SK-N-SH (cell line): Measurements from ENCODE around the gene FDXACB1.

Experiments used
- FOXM1 ChIP-seq: IDR thresholded peaks from 2 replicates; pipeline ENCODE4 v1.4.0; 2012; ENCODE audit warnings: low read depth, mild to moderate bottlenecking
- MAX ChIP-seq: IDR thresholded peaks from 2 replicates; pipeline ENCODE4 v1.4.0; 2012; ENCODE audit warnings: low read depth
- MXI1 ChIP-seq: IDR thresholded peaks from 2 replicates; pipeline ENCODE4 v1.6.1; 2012; ENCODE audit warnings: mild to moderate bottlenecking, low read depth, low read length, improper control_type of control experiment
- RFX5 ChIP-seq: IDR thresholded peaks from 2 replicates; pipeline ENCODE4 v1.6.1; 2012; ENCODE audit warnings: mild to moderate bottlenecking, improper control_type of control experiment, low read length
- SIN3A ChIP-seq: IDR thresholded peaks from 2 replicates; pipeline ENCODE4 v1.6.1; 2012; ENCODE audit warnings: low read depth, mild to moderate bottlenecking, low read length, moderate library complexity, borderline replicate concordance
- TF ChIP-seq, protein P1 (sequence below): fragments of 200-600 bp; sonication (generic); IDR thresholded peaks from 2 replicates; pipeline ENCODE4 v1.6.1; 2017; ENCODE audit warnings: antibody characterized with exemption, mild to moderate bottlenecking, moderate library complexity

- TF ChIP-seq RFX5 (peak; percentile 35; the same call in 1 of the 2 replicates), SIN3A (no peak), MXI1 (no peak), MAX (no peak), FOXM1 (no peak)
- TF ChIP-seq, protein P1, sequence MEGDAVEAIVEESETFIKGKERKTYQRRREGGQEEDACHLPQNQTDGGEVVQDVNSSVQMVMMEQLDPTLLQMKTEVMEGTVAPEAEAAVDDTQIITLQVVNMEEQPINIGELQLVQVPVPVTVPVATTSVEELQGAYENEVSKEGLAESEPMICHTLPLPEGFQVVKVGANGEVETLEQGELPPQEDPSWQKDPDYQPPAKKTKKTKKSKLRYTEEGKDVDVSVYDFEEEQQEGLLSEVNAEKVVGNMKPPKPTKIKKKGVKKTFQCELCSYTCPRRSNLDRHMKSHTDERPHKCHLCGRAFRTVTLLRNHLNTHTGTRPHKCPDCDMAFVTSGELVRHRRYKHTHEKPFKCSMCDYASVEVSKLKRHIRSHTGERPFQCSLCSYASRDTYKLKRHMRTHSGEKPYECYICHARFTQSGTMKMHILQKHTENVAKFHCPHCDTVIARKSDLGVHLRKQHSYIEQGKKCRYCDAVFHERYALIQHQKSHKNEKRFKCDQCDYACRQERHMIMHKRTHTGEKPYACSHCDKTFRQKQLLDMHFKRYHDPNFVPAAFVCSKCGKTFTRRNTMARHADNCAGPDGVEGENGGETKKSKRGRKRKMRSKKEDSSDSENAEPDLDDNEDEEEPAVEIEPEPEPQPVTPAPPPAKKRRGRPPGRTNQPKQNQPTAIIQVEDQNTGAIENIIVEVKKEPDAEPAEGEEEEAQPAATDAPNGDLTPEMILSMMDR = peak; percentile 95
These were observed 37.5 kb downstream of the FDXACB1 start for GRCh38 chr11:111841370-111842053.
